Measurements from ENCODE around the gene CRACR2B.

CRACR2B gene

DNA sequence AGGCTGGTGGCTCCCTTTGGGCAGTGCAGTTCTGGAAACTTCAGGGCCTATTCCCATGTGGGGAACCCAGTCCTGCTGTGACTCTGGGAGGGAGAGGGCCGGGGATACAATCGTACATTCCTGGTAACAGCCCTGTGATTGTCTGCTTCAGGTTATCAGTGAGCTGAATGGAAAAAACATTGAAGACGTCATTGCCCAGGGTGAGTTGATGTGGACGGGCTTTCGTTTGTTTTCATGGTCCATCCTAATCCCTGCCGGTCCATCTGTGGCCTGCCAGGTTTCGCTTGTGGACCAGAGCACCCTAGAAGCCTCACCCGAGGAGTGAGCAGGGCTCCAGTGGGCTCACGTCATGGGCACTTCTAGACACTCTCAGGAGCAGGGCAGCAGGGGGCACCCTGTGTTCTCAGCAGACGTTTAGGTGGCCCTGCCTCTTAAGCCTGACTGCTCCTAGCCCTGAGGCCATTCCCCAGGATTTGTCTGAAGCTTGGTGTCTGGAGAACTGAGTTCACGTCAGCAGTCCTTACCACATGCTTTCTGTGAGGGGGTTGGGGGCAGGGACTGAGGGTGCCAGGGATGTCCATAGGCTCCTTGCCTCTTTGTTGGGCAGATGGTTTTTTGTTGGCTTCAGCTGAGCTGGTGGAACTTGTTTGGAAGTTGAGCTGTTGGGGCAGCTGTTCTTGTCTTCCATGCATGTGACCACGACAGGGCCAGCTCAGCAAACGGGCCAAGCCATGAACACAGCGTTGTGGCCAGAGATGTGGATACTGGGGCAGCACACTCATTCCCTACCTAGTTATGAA, 16.1 kb upstream of the CRACR2B start:
- no peak for DNase-seq

DNA sequence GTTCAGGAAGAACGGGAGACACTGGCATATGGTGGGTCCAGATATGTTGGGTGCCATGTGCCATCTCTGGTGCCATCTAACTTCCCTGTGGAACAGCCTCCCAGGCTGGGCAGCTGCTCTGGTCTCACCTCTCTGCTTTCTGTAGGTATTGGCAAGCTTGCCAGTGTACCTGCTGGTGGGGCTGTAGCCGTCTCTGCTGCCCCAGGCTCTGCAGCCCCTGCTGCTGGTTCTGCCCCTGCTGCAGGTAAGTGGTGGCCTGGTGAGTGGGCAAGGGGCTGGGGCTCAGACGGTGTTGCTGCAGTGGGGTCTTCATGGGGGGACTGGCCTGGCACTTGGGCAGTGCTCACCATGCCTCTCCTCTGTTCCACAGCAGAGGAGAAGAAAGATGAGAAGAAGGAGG, 15.3 kb upstream of the CRACR2B start:
- no peak for DNase-seq

DNA sequence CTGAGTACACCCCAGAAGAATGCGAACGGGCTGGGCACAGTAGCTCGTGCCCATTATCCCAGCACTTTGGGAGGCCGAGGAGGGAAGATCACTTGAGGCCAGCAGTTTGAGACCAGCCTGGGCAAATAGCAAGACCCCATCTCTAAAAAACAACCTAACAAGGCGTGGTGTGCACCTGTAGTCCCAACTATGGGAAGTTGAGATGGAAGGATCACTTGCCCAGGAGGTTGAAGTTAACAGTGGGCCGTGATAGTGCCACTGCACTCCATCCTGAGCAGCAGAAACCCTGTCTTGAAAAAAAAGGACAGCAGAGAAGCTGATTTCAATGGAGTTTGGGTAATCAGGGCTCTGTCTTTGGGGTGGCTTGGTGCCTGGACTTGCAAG, 14.7 kb upstream of the CRACR2B start:
- no peak for DNase-seq

DNA sequence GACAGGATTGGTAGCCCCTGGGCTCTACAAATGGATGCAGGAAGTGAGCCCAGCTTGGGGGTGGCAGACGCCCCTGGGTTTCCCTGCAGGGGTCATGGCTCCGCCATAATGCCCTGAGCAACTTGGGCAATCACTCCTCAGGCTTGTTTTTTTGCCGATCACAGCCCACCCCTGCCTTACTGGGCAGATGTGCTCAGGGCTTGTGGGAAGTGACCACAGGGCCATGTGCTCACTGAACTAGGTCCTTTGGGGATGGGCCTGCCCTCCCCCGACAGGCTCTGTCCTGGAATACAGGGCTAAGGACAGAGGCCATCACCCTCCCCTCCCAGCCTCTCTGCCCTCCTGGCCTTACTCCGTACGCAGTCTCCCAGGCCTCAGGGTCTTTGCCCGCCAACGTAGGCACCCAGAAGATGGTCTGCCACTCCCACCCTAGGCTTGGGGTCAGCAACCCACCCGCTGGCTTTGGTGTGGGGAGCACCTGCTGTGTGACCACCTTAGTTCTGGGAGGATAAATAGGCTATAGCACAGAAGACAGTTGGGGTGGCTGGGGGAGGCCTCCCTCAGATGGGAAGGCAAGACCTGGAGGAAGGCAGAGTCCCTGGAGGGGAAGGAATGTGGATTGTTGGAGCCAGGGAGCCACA, 14.1 kb upstream of the CRACR2B start:
- no peak for DNase-seq

DNA sequence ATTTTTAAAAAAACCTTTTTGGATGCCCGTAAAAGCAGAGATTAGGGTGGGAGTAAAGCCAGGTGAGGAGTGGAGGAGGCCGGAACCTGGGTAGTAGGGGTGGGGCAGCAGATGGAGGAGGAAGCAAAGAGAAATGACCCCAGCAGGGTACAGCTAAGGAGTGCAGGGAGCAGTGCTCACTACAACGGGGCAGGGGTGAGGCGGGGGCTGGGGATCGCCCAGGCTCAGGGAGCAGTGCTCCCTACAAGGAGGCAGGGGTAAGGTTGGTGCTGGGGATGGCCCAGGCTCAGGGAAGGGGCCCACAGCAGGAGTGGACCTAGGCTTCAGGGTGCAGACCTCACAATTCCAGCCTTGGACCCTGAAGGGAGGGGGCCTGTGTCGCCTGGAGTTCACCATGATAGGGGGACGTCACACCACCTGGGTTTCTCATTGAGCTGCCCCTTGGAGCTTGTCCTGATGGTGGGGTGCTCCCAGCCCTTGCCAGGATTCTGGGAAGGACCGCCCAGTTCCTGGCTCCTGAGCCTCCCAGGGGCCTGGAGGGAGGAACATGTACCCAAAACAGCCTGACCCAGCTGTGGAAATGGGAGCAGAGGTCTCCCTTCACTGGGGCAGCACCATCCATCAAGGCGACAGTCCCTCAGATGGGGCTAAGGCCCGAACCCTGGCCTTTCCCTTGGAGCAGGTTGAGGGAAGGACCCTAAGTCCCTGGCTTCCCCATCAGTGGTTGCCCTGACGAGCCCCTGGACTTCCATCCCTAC, 11.9 kb upstream of the CRACR2B start:
- DNase-seq, result no peak

DNA sequence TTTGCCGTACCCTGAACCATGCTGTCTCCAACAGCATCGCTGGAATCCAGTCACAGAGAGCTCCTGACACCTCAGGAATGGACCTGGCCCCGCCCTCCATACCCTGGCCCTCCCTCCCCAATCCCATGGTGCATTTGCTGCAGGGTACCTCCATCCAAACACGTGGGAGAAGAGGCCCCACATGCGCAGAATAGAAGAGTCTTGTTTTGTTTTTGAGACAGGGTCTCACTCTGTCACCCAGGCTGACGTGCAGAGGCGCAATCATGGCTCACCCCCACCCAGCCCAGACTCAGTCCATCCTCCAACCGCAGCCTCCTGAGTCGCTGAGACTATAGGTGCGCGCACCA, 11.3 kb upstream of the CRACR2B start:
- DNase-seq, result no peak

DNA sequence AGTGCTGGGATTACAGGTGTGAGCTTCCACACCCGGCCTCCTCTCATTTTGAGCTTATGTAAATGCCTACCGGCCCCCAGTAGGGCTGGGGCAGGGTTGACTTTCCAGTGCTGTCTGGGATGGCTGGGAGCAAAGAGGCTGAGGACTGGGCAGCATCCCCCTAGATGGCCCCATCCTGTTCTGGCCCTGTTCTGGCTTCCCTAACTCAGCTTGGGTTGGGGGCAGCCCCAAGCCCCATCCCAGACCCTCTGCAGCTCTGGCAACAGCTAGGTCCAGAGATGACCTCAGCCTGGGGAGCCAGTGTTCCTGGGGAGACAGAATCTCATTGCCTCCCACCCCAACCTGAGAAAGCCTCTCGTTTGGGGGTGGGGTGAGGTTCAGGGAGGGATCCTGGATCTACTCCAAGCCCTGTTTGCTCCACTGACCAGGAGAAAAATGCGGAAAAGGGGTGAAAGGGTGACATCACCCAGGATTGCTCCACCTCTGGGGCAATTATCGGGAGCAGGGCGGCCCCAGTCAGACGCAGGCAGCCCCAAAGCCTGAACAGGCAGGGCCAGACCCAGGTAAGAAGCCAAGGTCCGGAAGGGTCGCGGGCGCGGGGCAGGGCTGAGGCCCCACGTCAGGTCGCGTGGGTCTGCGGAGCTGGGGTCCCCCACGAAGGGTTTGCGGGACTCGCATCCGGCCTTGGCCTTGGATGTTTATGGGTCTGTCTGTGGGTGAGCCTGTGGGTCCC, 9.2 kb upstream of the CRACR2B start, which contains the start of gene PNPLA2:
TSS of gene PNPLA2 (plus strand) at position 519 of the 733 bp plus-strand sequence. CDS start 805 bp downstream, outside the sequence.
- no peak for DNase-seq

DNA sequence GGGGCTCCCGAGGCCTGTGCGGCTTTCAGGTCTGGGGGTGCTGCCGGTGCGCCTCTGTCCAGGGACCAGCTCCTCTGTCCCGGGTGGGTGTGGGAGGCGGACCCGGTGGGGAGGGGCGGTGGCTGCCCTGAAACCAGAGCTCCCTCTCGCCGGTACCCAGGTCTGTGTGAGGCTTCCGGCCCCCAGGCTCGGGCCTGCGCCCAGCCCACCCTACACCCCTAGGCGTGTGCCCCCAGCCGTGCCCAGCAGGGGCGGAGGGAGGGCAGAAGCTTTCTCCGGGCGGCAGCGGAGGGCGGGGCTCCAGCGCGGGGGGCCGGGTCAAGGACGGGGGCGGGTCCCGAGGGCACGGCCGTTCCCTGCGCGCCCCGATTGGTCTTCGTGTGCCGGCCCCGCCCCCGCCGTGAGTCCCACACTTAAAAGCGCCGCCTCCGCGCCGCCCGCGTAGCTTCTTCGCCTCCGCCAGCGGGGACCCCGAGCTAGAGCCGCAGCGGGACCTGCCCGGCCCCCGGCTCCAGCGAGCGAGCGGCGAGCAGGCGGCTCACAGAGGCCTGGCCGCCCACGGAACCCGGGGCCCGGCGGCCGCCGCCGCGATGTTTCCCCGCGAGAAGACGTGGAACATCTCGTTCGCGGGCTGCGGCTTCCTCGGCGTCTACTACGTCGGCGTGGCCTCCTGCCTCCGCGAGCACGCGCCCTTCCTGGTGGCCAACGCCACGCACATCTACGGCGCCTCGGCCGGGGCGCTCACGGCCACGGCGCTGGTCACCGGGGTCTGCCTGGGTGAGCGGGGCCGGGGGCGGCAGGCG, 8.4 kb upstream of the CRACR2B start:
- peak; percentile 93 for DNase-seq

DNA sequence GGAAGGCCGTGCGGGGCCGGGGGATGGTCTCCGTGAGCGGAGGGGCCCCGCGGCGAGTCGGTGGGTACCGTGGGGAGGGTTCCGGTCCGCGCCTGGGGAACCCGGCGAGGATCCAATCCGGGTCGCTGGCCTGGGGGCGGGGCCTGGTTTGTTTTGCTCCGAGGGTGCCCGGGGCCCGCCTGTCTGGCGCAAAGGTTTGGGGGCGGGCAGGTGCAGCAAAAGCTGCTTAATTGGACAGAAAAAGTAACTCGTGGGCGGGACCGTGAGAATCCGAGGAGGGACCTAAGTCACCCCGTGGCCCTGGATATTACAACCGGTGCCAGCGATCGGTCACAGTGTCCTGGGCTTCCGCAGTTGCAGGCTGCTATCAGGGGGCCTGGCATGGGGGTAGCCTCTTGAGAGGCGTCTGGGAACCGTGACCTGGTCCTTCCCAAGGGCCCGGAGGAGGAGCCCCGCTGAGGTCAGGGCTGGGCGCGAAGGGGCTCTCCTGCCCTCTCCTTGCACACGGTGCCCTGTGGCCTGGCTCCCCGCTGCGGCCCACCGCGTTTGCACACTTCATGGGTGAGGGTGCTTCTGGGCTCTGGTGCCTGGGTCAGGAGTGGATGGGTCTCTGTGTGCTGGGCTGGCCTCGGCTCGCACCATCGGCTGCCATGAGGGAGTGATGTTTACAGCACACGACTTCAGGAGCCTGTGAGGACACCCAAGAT, 7.6 kb upstream of the CRACR2B start:
- DNase-seq, result peak; percentile 91

DNA sequence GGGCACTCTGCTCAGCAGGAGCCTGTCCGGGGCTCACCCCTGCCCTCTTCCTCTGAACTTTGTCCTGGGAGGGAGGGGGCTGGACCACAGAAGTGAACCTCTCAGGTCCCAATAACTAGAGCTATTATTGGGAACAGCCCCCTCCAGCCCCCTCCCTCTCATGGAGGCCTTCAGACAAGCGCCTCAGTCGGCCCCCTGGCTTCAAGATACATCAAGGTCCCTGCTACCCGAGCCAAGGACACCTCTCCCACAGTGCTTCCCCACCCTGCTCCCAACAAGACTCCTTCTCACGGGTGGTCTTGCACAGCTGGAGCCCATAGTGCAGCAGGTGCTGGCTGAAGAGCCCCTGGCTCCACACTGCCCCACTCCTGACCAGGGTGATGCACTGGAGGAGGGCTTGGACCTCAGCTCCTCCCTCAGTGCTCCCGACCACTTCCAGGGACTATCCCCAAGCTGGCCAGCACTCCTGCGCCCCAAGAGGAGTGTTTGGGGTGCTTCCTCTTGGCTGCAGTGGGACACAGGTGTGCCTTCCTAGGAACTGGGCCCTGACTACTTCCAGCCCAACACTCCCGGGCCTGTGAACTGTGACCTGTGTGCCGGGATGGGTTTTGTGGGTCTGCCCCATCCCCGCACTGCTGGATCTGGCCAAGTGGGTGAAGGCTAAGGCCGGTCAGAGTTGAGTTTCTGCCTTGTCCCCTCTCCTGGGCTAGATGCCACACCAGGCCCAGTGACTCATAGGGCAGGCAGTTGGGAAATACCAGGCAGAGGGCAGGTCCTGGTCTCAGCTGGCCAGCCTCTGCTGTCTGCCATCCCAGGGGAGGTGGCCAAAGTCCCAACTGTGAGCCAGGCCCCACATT, 6.8 kb upstream of the CRACR2B start:
- DNase-seq, result no peak

DNA sequence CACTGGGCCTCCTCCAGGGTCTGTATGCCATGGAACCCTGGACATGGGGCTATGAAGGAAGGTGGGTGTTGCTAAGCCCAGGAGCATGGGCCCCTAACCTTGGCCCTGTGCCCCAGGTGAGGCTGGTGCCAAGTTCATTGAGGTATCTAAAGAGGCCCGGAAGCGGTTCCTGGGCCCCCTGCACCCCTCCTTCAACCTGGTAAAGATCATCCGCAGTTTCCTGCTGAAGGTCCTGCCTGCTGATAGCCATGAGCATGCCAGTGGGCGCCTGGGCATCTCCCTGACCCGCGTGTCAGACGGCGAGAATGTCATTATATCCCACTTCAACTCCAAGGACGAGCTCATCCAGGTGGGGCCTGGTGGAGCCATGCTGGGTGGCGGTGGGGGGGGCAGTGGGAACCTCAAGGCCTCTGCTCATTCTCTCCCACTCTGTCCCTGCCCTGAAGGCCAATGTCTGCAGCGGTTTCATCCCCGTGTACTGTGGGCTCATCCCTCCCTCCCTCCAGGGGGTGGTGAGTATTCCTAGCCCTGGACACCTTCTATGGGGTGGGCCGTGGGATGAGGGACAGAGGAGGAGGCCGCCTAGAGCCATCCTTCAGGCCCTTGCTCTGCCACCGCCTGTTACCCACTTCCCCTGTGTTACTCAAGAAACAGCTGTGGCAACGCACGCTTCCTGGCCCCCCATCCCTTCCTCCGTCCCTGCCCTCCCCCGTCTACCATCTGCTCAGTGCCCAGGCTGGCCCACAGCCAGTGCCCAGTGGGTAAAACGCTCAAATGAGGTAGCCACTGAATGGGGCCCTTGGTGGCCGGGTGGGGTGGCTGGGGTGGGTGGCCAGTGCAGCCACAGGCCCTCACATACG, 6.0 kb upstream of the CRACR2B start:
- no peak for DNase-seq

DNA sequence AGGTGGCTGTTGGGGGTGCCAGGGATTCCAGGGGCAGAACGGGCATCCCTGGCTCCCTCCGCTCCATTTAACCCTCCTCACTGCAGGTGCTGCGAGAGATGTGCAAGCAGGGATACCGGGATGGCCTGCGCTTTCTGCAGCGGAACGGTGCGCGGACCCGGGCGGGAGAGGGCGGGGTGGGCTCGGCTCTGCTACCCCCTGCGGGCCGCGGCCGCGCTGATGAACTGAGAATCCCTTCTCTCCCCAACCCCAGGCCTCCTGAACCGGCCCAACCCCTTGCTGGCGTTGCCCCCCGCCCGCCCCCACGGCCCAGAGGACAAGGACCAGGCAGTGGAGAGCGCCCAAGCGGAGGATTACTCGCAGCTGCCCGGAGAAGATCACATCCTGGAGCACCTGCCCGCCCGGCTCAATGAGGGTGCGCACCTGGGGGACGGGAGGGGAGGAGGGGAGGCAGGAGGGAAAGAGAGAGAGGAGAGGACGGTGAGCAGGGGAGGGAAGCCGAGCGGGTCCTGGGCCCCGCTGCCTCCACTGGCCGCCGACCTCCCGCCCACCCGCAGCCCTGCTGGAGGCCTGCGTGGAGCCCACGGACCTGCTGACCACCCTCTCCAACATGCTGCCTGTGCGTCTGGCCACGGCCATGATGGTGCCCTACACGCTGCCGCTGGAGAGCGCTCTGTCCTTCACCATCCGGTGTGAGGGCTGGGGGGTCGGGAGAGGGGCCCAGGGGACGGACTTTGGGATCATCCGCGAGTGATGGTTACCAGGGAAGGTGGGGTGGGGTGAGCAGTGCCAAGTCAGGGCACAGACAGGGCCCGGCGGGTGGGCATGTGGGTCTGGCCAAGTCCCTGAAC, 4.1 kb upstream of the CRACR2B start:
- no peak for DNase-seq

DNA sequence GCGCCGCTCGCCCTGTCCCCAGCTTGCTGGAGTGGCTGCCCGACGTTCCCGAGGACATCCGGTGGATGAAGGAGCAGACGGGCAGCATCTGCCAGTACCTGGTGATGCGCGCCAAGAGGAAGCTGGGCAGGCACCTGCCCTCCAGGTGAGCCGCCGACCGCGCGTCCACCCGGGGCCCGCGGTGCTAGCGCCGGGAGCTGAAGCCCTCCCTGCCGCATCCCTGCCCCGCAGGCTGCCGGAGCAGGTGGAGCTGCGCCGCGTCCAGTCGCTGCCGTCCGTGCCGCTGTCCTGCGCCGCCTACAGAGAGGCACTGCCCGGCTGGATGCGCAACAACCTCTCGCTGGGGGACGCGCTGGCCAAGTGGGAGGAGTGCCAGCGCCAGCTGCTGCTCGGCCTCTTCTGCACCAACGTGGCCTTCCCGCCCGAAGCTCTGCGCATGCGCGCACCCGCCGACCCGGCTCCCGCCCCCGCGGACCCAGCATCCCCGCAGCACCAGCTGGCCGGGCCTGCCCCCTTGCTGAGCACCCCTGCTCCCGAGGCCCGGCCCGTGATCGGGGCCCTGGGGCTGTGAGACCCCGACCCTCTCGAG, 3.3 kb upstream of the CRACR2B start:
- no peak for DNase-seq

DNA sequence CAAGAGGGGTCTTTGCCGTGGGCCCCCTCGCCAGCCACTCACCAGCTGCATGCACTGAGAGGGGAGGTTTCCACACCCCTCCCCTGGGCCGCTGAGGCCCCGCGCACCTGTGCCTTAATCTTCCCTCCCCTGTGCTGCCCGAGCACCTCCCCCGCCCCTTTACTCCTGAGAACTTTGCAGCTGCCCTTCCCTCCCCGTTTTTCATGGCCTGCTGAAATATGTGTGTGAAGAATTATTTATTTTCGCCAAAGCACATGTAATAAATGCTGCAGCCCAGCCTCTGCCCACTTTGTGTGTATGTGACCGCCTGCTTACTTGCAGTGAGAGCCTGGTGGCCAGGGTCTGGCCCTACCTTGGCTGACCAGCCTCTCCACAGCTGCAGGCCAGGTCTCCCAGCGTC, 2.8 kb upstream of the CRACR2B start:
- DNase-seq, result no peak

DNA sequence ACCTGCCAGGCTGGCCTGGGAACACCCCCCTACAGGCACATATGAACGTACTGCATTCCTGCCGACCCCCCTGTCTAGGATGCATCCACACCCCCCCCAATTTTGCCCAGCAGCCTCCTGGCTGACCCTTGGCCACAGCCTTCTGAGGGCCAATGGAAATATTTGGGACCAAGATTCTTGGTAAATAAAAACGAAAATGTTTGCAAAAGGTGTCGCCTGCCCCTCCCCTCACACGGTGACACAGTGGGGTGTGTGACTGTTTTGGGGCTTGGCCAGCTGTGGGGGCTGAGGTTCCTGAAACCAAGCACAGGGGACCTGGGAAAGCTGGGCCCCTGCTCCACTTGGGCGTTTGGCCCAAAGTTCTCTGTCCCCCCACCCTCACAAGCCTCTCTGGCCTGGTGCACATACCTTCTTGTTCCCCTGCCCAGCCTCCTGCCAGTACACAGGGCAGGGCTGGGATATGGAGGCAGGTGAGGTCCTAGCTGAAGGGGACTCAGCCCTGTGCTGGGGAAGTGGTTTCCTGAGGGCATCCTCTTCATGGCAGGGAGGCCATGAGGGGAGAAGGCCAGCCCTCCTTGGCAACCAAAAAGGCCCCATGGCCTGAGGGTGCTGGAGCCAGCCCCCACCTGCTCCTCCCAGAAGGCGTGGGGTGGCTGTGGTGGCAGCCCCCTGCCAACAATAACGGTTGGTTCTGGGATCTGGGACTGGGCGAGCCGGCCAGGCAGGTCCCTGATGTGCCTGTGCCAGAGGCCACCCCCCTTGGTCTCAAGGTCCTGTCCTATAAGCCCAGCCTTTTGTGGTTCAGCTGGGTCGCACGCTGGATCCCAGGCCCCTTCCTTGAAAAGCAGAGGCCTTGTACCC, 2.1 kb upstream of the CRACR2B start:
- no peak for DNase-seq

DNA sequence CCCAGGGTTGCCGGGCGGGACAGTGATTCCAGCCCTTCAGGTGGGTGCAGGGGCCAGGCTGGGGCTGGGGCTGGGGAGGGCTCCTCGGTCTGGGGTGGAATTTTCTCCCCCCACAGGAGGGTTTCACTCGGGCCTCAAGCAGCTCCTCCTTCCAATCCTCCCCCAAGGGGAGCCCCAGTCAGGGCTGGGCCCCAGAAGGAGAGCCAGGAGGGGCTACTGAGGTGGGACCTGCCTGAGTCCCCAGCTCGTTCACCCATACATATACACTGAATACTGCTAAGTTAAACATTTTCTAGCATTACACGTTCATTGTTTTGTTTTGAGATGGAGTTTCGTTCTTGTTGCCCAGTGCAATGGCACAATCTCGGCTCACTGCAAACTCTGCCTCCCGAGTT, 1.5 kb upstream of the CRACR2B start:
- no peak for DNase-seq

DNA sequence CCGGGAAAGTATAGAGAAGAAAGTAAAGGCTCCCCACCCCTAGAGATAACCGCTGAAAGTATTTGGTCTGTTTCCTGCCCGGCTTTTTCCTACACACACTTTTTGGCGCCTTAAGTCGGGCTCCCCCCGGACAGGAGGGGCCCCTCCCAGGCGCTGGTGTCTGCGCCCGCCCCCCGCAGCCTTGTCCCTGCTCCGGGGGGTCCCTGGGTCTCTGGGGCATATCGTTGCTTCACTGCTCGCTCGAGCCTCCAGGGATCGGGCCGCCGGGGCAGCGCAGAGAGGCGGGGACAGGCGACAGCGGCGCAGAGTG, 928 bp upstream of the CRACR2B start:
- DNase-seq, result no peak
